A673 (cell line): ENCODE data around the gene DES. TPM values are rescaled to one million over a fixed set of nuclear protein-coding genes. Genes with fewer than 3 reads are reported as not detected.

Experiments used
- BruUV-seq: library from RNA; stranded (reverse); fragments of 400-500 nt; replicated peaks from 2 replicates; lab custom pipeline; 2021; lab: Mats Ljungman, UMichigan
- CTCF ChIA-PET: fragments of 300-600 bp; sonication (Branson Sonifier 250); formaldehyde crosslinking; loops from one replicate; lab custom pipeline; 2022; ENCODE audit warnings: antibody characterized with exemption; lab: Charles Lee
- POLR2A ChIA-PET: fragments of 300-600 bp; sonication (Branson Sonifier 250); formaldehyde crosslinking; loops from one replicate; lab custom pipeline; 2022; ENCODE audit warnings: antibody characterized with exemption; ENCODE audit not compliant: low non-redundant PET; lab: Charles Lee
- DNase-seq: peaks from one replicate; pipeline ENCODE4 v3.0.0-alpha.2; 2015; ENCODE audit warnings: low spot score
- H3K27ac ChIP-seq: fragments of 200-600 bp; sonication (generic); 2 replicates; pipeline ENCODE4 v1.5.1; 2016; ENCODE audit warnings: mixed run types, low read depth, mild to moderate bottlenecking, mixed read lengths, antibody characterized with exemption, low read length; ENCODE audit not compliant: poor library complexity, severe bottlenecking
- H3K27me3 ChIP-seq: fragments of 200-600 bp; sonication (generic); replicated peaks from 2 replicates; pipeline ENCODE4 v1.6.1; 2017; ENCODE audit warnings: mixed run types, low read depth, mild to moderate bottlenecking, mixed read lengths, antibody characterized with exemption, low read length; ENCODE audit not compliant: insufficient read depth, poor library complexity
- H3K36me3 ChIP-seq: fragments of 200-600 bp; sonication (generic); 2 replicates; pipeline ENCODE4 v1.6.1; 2016; ENCODE audit warnings: mixed run types, mild to moderate bottlenecking, mixed read lengths, antibody characterized with exemption, low read length; ENCODE audit not compliant: insufficient read depth, poor library complexity, severe bottlenecking
- H3K4me1 ChIP-seq: fragments of 200-600 bp; sonication (generic); 2 replicates; pipeline ENCODE4 v1.6.1; 2017; ENCODE audit warnings: mixed run types, mild to moderate bottlenecking, mixed read lengths, antibody characterized with exemption, low read length; ENCODE audit not compliant: insufficient read depth, poor library complexity, severe bottlenecking
- H3K4me3 ChIP-seq: fragments of 200-600 bp; sonication (generic); 2 replicates; pipeline ENCODE4 v1.5.1; 2016; ENCODE audit warnings: low read depth, mixed run types, mild to moderate bottlenecking, mixed read lengths, low read length; ENCODE audit not compliant: poor library complexity, severe bottlenecking
- H3K9me3 ChIP-seq: fragments of 200-600 bp; sonication (generic); 2 replicates; pipeline ENCODE4 v1.6.1; 2016; ENCODE audit warnings: mixed run types, low read depth, mild to moderate bottlenecking, mixed read lengths, antibody characterized with exemption, low read length; ENCODE audit not compliant: poor library complexity, severe bottlenecking
- CTCF ChIP-seq: fragments of 300-800, 200-600 bp; sonication (generic); conservative IDR thresholded peaks from 2 replicates; pipeline ENCODE4 v1.5.1; 2017; ENCODE audit warnings: low read depth, mild to moderate bottlenecking, antibody characterized with exemption, low read length, moderate library complexity, mixed read lengths
- EZH2 ChIP-seq: fragments of 200-600 bp; sonication (generic); IDR thresholded peaks from 2 replicates; pipeline ENCODE4 v1.6.1; 2017; ENCODE audit warnings: borderline replicate concordance, low read depth, mild to moderate bottlenecking, mixed read lengths, antibody characterized with exemption, low read length; ENCODE audit not compliant: poor library complexity, severe bottlenecking
- intact Hi-C: fragments of 100-400 bp; cut with micrococcal nuclease; formaldehyde crosslinking; loops from one replicate; pipeline ENCODE4 v1.10.0; 2022; ENCODE audit not compliant: unreplicated experiment
- total RNA-seq: library from RNA; stranded (reverse); gene quantifications from 2 replicates; pipeline ENCODE4 v1.2.3, GENCODE V29; 2021

Gene DES
- total RNA-seq, 1 experiment from 2014 or later, result not detected

- TF ChIP-seq EZH2, result no peak
- TF ChIP-seq CTCF, result no peak
- no TSS peak for BruUV-seq
- no peaks in the 10 kb centered on the region for H3K9me3 ChIP-seq
- H3K36me3 ChIP-seq, result no peaks in the 10 kb centered on the region
- no peak within 1 kb of the TSS for H3K4me3 ChIP-seq
- no peaks in the 10 kb centered on the region for H3K27me3 ChIP-seq
- no peak for DNase-seq
- intact Hi-C loops, result no loop called here
- H3K4me1 ChIP-seq, result peaks cover 4% of the 10 kb centered on the region
- H3K27ac ChIP-seq, result no peak within 1 kb of the TSS
- ChIA-PET POLR2A (no interaction called here), CTCF (interaction anchor here (0.6 kb wide), 1 partner anchor 10 kb away, joined by 5 read pairs; no protein-coding TSS in a partner anchor)
These were observed 16.7 kb downstream of the DES start, which contains the start of gene SPEG for GRCh38 chr2:219434718-219435525. Gene SPEG (plus strand): TSS chr2:219434843. CDS start chr2:219434978, 135 bp downstream.

GRCh38 chr2:219435701-219436100 lies 17.5 kb downstream of the DES start:
- intact Hi-C loops, result no loop called here
- Histone ChIP-seq H3K4me3 (no peak overlapping the region), H3K36me3 (no peaks in the 10 kb centered on the region), H3K4me1 (peaks cover 3% of the 10 kb centered on the region), H3K27me3 (no peaks in the 10 kb centered on the region), H3K9me3 (no peaks in the 10 kb centered on the region), H3K27ac (no peak overlapping the region)
- CTCF ChIA-PET, result interaction anchor here (0.6 kb wide), 1 partner anchor 10 kb away, joined by 5 read pairs; no protein-coding TSS in a partner anchor
- no peak for DNase-seq
- no TSS peak for BruUV-seq
- TF ChIP-seq EZH2, result no peak
- TF ChIP-seq CTCF, result no peak
- POLR2A ChIA-PET, result no interaction called here

- Histone ChIP-seq H3K27me3 (no peaks in the 10 kb centered on the region), H3K4me1 (no peaks in the 10 kb centered on the region), H3K4me3 (no peak overlapping the region), H3K36me3 (no peaks in the 10 kb centered on the region), H3K27ac (no peak overlapping the region), H3K9me3 (no peaks in the 10 kb centered on the region)
- POLR2A ChIA-PET, result no interaction called here
- CTCF ChIA-PET, result interaction anchor here (0.9 to 1.1 kb wide), 2 partner anchors 19 to 141 kb away, joined by 3 to 4 read pairs; no protein-coding TSS in a partner anchor
- no peak for TF ChIP-seq EZH2
- no peak for TF ChIP-seq CTCF
- intact Hi-C loops, result no loop called here
- no TSS peak for BruUV-seq
- DNase-seq, result no peak
These were observed 18.3 kb downstream of the DES start for GRCh38 chr2:219436491-219436890.
